ENCODE measurements around the gene LHFPL6.

The LHFPL6 gene

GRCh38 chr13:39410096-39410901 lies 192.7 kb downstream of the LHFPL6 start:
- no peak for DNase-seq

GRCh38 chr13:39408512-39408911 lies 194.5 kb downstream of the LHFPL6 start:
- no peak for DNase-seq

- no peak for DNase-seq
These were observed 195.2 kb downstream of the LHFPL6 start for GRCh38 chr13:39407786-39408185.

- no peak for DNase-seq
These were observed 195.9 kb downstream of the LHFPL6 start for GRCh38 chr13:39407138-39407537.

GRCh38 chr13:39406688-39407087 lies 196.3 kb downstream of the LHFPL6 start:
- no peak for DNase-seq

- no peak for DNase-seq
These were observed 197.3 kb downstream of the LHFPL6 start for GRCh38 chr13:39405596-39406205.

DNA sequence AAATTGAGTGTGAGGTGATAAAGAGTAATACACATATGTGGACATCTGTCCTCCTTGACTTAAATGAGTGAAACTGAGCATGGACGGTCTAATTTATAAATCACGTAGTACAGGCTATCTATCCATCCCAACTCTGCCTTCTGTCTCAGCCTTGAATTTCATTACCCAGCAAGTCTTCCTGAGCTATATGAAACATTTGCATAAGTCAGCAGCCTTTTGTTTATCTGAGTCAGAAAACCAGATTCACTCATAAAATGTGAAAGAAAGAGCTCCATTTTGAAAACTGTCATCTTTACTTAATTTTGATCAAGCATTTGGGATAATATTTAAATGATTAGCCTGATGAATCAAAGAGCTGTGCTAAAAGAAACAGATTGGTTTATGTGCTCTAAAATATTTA lies 197.9 kb downstream of the LHFPL6 start:
- DNase-seq, result no peak

GRCh38 chr13:39403106-39403505 lies 199.9 kb downstream of the LHFPL6 start:
- no peak for DNase-seq

- no peak for DNase-seq
These were observed 200.6 kb downstream of the LHFPL6 start for GRCh38 chr13:39402221-39402970.

DNA sequence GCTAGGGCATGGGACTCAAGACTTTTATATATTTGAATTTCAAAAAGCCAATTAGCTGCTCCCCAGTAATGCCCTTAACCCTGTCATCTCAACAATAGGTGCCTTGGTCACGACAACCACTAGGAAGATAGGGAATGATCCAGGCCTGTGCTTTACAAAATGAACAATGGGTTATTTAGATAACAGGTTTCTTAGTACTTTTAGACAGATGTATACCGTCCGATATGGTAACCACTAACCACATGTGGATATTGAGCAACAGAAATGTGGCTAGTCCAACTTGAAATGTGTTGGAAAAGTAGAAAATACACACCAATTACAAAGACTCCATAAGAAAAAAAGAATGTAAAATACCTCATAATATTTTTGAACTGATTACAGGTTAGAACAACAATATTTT lies 201.2 kb downstream of the LHFPL6 start:
- no peak for DNase-seq

- no peak for DNase-seq
These were observed 201.8 kb downstream of the LHFPL6 start for GRCh38 chr13:39401046-39401705.

- DNase-seq, result no peak
These were observed 203.9 kb downstream of the LHFPL6 start for GRCh38 chr13:39399102-39399501.

- DNase-seq, result no peak
These were observed 205.1 kb downstream of the LHFPL6 start for GRCh38 chr13:39397896-39398265.

DNA sequence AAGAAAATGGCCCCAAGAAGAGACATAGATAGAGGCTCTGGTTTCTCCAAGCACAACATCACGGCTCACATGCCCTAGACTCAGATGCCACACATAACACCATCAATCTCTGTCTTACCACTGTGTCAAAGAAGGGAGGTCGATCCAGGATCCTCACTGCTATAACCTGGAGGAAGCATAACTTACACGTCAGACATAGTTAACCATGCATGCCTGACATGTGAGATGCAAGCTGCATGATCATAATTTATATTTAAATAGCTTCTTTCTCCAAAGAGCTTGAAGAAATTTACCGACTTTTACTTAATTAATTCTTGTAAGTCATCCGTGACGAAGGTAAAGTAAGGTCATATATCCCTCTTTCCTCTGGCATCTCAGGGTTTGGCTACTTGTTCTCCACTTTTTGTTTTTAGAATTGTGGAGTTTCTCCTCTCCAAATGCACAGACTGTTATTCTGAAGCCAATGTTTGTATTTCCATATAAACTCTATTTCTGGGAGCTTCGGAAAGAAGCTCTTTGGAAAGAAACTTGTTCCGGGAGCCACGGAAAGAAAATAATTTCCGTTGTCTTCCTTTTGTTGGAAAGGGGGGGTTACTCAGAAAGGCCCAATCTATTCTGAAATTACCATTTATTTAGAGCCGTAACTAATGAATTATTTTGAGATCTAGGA lies 205.6 kb downstream of the LHFPL6 start:
- DNase-seq, result no peak

- no peak for DNase-seq
These were observed 208.0 kb downstream of the LHFPL6 start for GRCh38 chr13:39394796-39395678.

GRCh38 chr13:39391761-39392160 lies 211.2 kb downstream of the LHFPL6 start:
- DNase-seq, result no peak

- DNase-seq, result no peak
These were observed 214.0 kb downstream of the LHFPL6 start for GRCh38 chr13:39389013-39389412.

DNA sequence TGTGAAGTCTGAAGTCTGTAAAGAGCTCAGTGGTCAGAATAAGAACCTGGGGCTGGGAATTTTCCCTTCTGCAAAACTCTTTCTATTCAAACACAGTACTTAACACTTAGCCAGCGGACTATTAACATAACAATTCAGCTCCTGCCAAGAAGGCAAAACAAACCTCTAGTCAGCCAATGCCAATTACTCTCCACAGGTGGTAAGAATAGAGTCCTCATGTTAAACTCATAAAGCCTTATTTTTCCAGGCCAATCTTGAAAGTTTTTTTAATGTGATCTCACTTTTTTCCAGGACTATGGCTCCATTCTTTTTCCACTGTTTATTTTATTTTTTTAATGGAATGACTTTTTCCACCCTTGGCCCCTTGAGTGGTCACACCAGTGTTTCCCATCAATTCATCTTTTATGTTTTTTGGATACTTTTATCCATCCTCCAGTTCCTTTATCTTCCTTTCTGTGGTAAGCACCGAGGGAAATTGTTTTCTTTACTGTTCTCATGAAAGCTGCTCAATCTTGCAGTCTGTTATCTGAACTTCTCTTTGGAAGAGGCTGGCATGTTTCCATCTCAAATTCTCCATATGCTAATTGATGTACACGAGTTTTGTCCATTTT lies 217.3 kb downstream of the LHFPL6 start:
- DNase-seq, result no peak

DNA sequence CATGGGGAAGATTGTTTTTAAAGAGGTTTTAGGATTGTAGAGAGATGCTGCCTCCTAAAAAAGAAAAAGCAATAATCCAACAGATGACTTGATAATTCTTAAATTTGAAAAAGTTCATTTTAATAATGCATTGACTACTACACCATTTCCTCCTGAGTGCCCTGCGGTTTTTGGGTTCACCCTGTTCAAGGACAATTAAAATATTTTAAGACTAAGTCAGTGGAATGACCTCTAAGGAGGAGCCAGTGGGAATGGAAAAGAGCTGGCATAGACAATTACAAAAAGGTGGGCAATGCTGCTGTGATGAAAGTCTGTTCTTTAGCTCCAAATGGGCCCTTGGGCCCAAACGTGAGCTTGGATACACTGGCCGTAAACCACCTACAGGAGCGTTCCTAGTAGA lies 217.8 kb downstream of the LHFPL6 start:
- DNase-seq, result no peak

GRCh38 chr13:39381456-39381855 lies 221.5 kb downstream of the LHFPL6 start:
- DNase-seq, result no peak

Data from stimulated activated CD4-positive, alpha-beta T cell treated with anti-CD3 and anti-CD28 coated beads, Interleukin-2, amount 100 ng/mL, for 24 hours (primary cell).